Activated CD4-positive, alpha-beta memory T cell treated with anti-CD3 and anti-CD28 coated beads for 36 hours (primary cell): ENCODE measurements around the gene EVI5. TPM values are rescaled to one million over a fixed set of nuclear protein-coding genes. Genes with fewer than 3 reads are reported as not detected.

Experiments
- CTCF ChIA-PET: fragments of 350-600 bp; sonication (Branson Sonifier 250); formaldehyde crosslinking; loops from one replicate; lab custom pipeline; 2021; ENCODE audit warnings: antibody characterized with exemption, inconsistent platforms; lab: Charles Lee
- POLR2A ChIA-PET: fragments of 350-600 bp; sonication (Branson Sonifier 250); formaldehyde crosslinking; loops from one replicate; lab custom pipeline; 2021; ENCODE audit warnings: antibody characterized with exemption; lab: Charles Lee
- DNase-seq: peaks from one replicate; pipeline ENCODE4 v3.0.0-alpha.2; 2020
- H3K27ac Mint-ChIP-seq: one replicate; pipeline ENCODE4 v1.8.0; 2021; ENCODE audit warnings: mixed read lengths
- H3K27me3 Mint-ChIP-seq: one replicate; pipeline ENCODE4 v1.8.0; 2021; ENCODE audit warnings: mixed read lengths
- H3K36me3 Mint-ChIP-seq: one replicate; pipeline ENCODE4 v1.8.0; 2021; ENCODE audit warnings: mixed read lengths
- H3K4me1 Mint-ChIP-seq: one replicate; pipeline ENCODE4 v1.8.0; 2021; ENCODE audit warnings: low read depth, mixed read lengths
- H3K4me3 Mint-ChIP-seq: one replicate; pipeline ENCODE4 v1.8.0; 2021; ENCODE audit warnings: mild to moderate bottlenecking, mixed read lengths
- H3K9me3 Mint-ChIP-seq: one replicate; pipeline ENCODE4 v1.8.0; 2021; ENCODE audit warnings: mixed read lengths
- intact Hi-C: fragments of 100-400 bp; cut with micrococcal nuclease; formaldehyde crosslinking; loops from one replicate; pipeline ENCODE4 v1.15.1; 2023
- total RNA-seq, 2 experiments: library from RNA; stranded (reverse); gene quantifications; one replicate each; pipeline ENCODE4 v1.2.3, GENCODE V29; 2021

EVI5 gene
- 10 to 100 TPM; 36.0 to 37.2 TPM for total RNA-seq

DNA sequence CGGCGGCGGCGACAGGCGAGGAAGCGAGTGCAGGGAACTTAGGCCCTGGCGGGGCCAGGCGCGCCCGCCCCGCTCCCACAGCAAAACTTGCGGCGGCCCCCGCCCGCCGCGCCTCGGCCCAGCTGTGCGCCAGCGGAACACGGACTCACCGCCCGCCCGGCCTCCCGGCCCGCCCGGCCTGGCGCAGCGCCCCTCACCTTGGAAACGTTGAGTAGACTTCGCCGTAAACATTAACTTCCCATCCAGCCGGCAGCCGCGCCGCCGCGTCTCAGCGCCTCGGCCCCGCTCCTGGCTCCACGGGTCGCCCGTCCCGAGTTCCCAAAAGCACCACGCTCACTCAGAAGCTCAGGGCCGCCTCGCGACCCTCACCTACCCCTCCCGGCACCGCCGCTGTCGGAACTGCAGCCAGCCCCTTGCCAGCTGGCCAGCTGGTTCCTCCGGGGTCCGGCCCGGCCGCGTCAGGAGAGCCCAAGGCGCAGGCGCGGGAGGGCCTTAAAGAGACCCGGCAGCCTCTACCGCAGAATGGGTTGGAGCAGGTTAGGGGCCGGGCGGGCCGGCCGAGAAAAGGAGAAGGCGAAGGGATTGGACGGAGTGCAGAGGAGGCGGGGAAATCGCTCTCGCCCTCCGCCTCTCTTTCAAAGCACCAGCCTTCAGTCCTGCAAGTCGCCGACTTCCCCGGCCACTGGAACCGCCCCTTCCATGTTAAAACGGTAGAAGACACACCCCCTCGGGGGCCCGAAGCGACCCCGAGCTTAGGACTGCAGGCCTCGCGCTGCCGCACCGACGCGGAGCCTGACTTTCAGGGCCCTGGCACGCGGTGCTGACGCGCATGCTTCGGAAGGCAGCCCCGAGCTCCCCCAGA is at the start of gene EVI5:
TSS of gene EVI5 (minus strand) at position 470 of the 862 bp plus-strand sequence. CDS start 48,562 bp downstream, outside the sequence.
- POLR2A ChIA-PET: no interaction called here
- peak within 1 kb of the TSS; percentile 71 for H3K4me3 Mint-ChIP-seq
- CTCF ChIA-PET: interaction anchor here (0.5 to 1.9 kb wide), 4 partner anchors 10 to 680 kb away, joined by 3 to 8 read pairs (median 4); no protein-coding TSS in a partner anchor
- intact Hi-C loops: loop anchor here (1.0 kb wide), 1 partner anchor 47 kb away; the partner anchor contains the start of gene RPL5
- peaks cover 2% of the 10 kb centered on the region for H3K36me3 Mint-ChIP-seq
- H3K9me3 Mint-ChIP-seq: no peaks in the 10 kb centered on the region
- H3K27me3 Mint-ChIP-seq: peaks cover 44% of the 10 kb centered on the region
- DNase-seq: peak; percentile 70
- peaks cover 13% of the 10 kb centered on the region for H3K4me1 Mint-ChIP-seq
- no peak within 1 kb of the TSS for H3K27ac Mint-ChIP-seq

DNA sequence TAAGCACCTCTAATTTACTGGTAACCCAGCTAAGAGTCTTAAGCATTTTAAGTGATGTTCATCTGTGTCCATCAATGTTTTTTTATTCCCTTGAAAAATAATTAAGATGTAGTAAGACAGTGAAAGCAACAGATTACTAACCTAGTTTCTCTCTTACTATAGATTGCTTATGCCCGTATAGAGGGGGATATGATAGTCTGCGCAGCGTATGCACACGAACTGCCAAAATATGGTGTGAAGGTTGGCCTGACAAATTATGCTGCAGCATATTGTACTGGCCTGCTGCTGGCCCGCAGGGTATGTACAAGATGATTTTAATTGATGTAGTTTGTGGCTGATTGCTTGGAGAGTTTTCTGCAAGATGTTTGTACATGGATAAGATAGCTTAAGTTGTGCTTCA is 49.7 kb upstream of the EVI5 start:
- POLR2A ChIA-PET: interaction anchor here (0.7 to 1.3 kb wide), 4 partner anchors 8 to 248 kb away, joined by 3 to 5 read pairs (median 3); partner anchors contain the start of gene DIPK1A
- H3K4me1 Mint-ChIP-seq: peaks cover 65% of the 10 kb centered on the region
- peaks cover 79% of the 10 kb centered on the region for H3K36me3 Mint-ChIP-seq
- H3K27ac Mint-ChIP-seq: peak overlapping the region; percentile 95
- H3K27me3 Mint-ChIP-seq: peaks cover 3% of the 10 kb centered on the region
- DNase-seq: no peak
- intact Hi-C loops: loop anchor here (5.0 to 10.0 kb wide), 4 partner anchors 250 to 1043 kb away; partner anchors contain the start of genes DNTTIP2, DR1 and GFI1
- H3K4me3 Mint-ChIP-seq: peak overlapping the region; percentile 100
- CTCF ChIA-PET: interaction anchor here (0.7 to 1.6 kb wide), 5 partner anchors 86 to 160 kb away, joined by 3 to 4 read pairs (median 3); partner anchors contain the start of gene DIPK1A
- H3K9me3 Mint-ChIP-seq: no peaks in the 10 kb centered on the region

DNA sequence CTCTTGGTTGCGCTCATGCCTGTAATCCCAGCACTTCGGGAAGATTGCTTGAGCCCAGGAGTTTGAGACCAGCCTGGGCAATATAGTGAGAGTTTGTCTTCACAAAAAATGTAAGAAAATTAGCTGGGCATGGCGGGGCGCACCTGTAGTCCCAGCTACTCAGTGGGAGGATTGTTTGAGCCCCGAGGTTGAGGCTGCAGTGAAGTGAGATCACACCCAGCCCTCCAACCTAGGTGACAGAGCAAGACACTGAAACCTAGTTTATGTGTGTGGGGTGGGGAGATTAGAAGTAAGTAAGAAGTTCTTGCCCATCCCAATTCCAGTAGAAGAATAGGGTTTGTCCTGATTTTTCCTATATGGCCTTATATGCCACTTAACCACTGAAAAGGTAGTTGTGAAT is 48.9 kb upstream of the EVI5 start:
- Mint-ChIP-seq H3K27ac (peak overlapping the region; percentile 95), H3K4me1 (peaks cover 58% of the 10 kb centered on the region), H3K27me3 (peaks cover 3% of the 10 kb centered on the region), H3K36me3 (peaks cover 71% of the 10 kb centered on the region), H3K9me3 (no peaks in the 10 kb centered on the region), H3K4me3 (peak overlapping the region; percentile 100)
- POLR2A ChIA-PET: interaction anchor here (0.7 to 1.3 kb wide), 2 partner anchors 9 to 127 kb away, joined by 3 to 5 read pairs; no protein-coding TSS in a partner anchor
- CTCF ChIA-PET: interaction anchor here (0.6 to 1.6 kb wide), 5 partner anchors 85 to 1856 kb away, joined by 3 to 4 read pairs (median 3); no protein-coding TSS in a partner anchor
- DNase-seq: peak; percentile 37
- intact Hi-C loops: loop anchor here (5.0 to 10.0 kb wide), 4 partner anchors 249 to 1043 kb away; partner anchors contain the start of genes DNTTIP2, DR1 and GFI1

DNA sequence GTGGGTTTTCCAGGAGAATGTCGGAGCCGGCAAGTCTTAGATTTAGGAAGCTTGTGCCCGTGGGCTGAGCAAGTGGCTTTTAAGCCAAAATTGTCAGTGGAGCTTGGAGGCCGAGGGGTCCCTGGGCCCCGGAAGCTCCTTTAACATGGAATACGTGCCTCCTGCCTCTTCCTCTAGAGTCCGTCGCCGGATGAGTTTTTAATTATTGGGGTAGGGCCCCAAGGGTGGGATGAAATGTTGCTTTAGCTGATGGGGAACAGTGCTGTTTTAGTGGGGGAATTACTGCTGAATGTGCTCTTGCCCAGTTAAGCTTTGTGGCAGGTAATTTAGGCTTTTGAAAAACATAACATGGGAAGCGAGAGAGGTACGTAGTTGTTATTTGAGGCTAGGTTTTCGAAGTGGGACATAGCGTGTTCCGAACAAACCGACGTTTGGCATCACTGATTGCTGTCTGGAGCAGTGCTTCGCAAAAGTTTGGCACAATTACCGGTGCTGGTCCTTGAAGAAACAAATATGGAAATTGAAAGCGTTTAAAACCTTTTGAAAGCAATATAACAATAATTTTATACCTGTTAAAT is 47.7 kb upstream of the EVI5 start:
- H3K27ac Mint-ChIP-seq: peak overlapping the region; percentile 95
- POLR2A ChIA-PET: interaction anchor here (0.6 to 2.1 kb wide), 14 partner anchors 10 to 533 kb away, joined by 3 to 29 read pairs (median 6); partner anchors contain the start of genes DIPK1A, GFI1 and MTF2
- peaks cover 59% of the 10 kb centered on the region for H3K36me3 Mint-ChIP-seq
- peaks cover 3% of the 10 kb centered on the region for H3K27me3 Mint-ChIP-seq
- no peak for DNase-seq
- H3K4me1 Mint-ChIP-seq: peaks cover 46% of the 10 kb centered on the region
- no peaks in the 10 kb centered on the region for H3K9me3 Mint-ChIP-seq
- intact Hi-C loops: loop anchor here (1.0 to 10.0 kb wide), 8 partner anchors 48 to 1045 kb away; partner anchors contain the start of genes DNTTIP2, DR1, GFI1 and GLMN
- CTCF ChIA-PET: interaction anchor here (0.7 to 2.4 kb wide), 19 partner anchors 10 to 522 kb away, joined by 3 to 21 read pairs (median 4); partner anchors contain the start of genes DIPK1A and GFI1
- H3K4me3 Mint-ChIP-seq: peak overlapping the region; percentile 100

DNA sequence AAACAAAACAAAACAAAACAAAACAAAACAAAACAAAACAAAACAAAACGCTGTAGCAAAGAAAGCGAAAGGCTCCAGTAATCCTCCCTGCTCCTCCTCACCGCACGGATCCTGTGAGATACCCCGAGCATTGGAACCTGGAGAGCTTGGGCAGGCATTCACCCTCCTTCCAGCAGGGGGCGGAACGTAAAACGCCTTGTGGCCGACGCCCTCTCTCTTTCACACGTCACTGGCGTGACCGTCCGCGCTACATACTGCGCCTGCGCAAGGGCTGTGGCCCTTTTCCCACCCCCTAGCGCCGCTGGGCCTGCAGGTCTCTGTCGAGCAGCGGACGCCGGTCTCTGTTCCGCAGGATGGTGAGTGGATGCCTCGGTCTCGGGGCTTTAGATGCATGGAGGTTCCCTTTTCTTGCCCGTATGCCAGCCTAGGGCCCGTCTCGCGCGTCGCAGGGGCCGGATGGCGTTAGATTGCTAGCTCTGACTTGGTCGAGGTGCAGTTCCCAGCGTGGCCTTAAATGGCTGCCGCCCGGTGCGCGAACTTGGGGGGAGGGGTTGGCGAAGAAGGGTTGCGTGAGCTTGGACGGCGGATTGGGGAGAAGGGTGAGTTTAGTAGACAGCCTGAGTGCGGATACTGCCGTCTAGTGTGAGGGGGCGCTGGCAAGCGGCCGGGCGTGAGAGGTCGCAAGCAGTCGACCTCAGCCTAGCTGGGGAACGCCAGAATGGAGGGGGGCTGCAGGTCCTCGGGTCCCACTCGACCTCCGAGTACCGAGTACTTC is 47.0 kb upstream of the EVI5 start, which contains the start of gene RPL5:
TSS of gene RPL5 (plus strand) at position 279 of the 775 bp plus-strand sequence. CDS start at position 354, 75 bp downstream.
- peak within 1 kb of the TSS; percentile 100 for H3K4me3 Mint-ChIP-seq
- H3K36me3 Mint-ChIP-seq: peaks cover 53% of the 10 kb centered on the region
- H3K27ac Mint-ChIP-seq: peak within 1 kb of the TSS; percentile 95
- H3K4me1 Mint-ChIP-seq: peaks cover 39% of the 10 kb centered on the region
- ChIA-PET POLR2A (interaction anchor here (0.6 to 2.1 kb wide), 17 partner anchors 11 to 533 kb away, joined by 3 to 29 read pairs (median 5); partner anchors contain the start of genes DIPK1A, GFI1 and MTF2), CTCF (interaction anchor here (0.7 to 2.4 kb wide), 24 partner anchors 11 to 522 kb away, joined by 3 to 21 read pairs (median 4); partner anchors contain the start of genes DIPK1A and GFI1)
- no peaks in the 10 kb centered on the region for H3K9me3 Mint-ChIP-seq
- intact Hi-C loops: loop anchor here (1.0 to 10.0 kb wide), 9 partner anchors 48 to 1045 kb away; partner anchors contain the start of genes CCDC18, DNTTIP2, DR1 and GFI1
- DNase-seq: peak; percentile 98
- peaks cover 3% of the 10 kb centered on the region for H3K27me3 Mint-ChIP-seq

DNA sequence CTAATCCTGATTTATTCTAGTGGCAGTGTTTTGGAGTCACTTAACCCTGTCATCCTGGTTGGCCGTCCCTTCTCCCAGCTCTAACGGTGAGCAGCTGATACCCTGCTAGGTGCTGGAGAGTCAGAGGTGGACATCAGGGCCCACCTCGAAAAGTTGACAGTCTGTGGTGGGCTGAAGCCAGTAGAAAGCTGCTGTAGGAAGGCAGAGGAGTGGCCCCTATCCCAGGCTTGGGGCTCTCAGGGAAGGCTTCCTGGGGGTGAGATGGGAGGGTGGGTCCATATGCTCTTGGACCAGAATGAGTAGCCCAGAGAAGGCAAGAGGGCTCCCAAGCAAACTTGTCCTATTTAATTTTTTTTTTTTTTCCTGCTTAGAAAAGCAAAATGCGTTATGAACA is 46.5 kb upstream of the EVI5 start:
- no peak overlapping the region for H3K27ac Mint-ChIP-seq
- peaks cover 34% of the 10 kb centered on the region for H3K4me1 Mint-ChIP-seq
- peak overlapping the region; percentile 100 for H3K4me3 Mint-ChIP-seq
- peaks cover 47% of the 10 kb centered on the region for H3K36me3 Mint-ChIP-seq
- CTCF ChIA-PET: interaction anchor here (0.7 to 2.4 kb wide), 18 partner anchors 11 to 231 kb away, joined by 3 to 21 read pairs (median 6); partner anchors contain the start of gene DIPK1A
- POLR2A ChIA-PET: interaction anchor here (0.6 to 2.1 kb wide), 13 partner anchors 12 to 532 kb away, joined by 3 to 29 read pairs (median 7); partner anchors contain the start of genes DIPK1A, GFI1 and MTF2
- H3K9me3 Mint-ChIP-seq: no peaks in the 10 kb centered on the region
- DNase-seq: no peak
- peaks cover 3% of the 10 kb centered on the region for H3K27me3 Mint-ChIP-seq
- intact Hi-C loops: loop anchor here (1.0 to 10.0 kb wide), 5 partner anchors 247 to 1046 kb away; partner anchors contain the start of genes CCDC18, DNTTIP2, DR1 and GFI1

DNA sequence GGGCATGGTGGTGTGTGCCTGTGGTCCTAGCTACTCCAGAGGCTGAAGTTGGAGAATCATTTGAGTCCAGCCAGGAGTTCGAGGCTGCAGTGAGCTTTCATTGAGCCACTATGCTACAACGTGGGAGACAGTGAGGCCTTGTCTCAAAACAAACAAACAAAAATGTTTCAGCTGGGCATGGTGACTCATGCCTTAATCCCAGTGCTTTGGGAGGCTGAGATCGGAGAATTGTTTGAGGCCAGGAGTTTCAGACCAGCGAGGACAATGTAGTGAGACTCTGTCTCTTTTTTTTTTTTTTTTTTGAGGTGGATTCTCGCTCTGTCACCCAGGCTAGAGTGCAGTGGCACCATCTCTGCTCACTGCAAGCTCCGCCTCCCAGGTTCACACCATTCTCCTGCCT is 41.9 kb upstream of the EVI5 start:
- no peak overlapping the region for H3K4me3 Mint-ChIP-seq
- H3K4me1 Mint-ChIP-seq: no peaks in the 10 kb centered on the region
- ChIA-PET POLR2A (no interaction called here), CTCF (interaction anchor here (2.3 kb wide), 1 partner anchor 167 kb away, joined by 4 read pairs; no protein-coding TSS in a partner anchor)
- peaks cover under 1% of the 10 kb centered on the region for H3K27me3 Mint-ChIP-seq
- H3K9me3 Mint-ChIP-seq: no peaks in the 10 kb centered on the region
- no peak overlapping the region for H3K27ac Mint-ChIP-seq
- intact Hi-C loops: no loop called here
- peaks cover under 1% of the 10 kb centered on the region for H3K36me3 Mint-ChIP-seq
- no peak for DNase-seq

DNA sequence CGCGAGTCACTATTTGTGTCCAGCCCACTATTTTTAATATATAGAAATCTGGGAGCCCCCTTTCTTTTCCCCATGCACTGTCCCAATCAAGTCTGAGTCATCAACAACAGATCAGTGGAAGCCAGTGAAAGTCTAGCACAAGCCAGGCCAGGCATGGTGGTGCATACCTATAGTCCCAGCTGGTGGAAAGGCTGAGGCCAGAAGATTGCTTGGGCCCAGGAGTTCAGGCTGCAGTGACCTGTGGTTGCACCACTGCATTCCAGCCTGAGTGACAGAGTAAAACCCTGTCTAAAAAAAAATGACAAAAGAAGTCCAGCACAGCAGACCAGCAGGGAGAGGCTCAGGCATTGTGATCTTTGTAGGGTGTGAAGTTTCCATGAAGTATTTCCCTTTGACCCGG is 38.0 kb upstream of the EVI5 start:
- POLR2A ChIA-PET: no interaction called here
- intact Hi-C loops: no loop called here
- H3K4me1 Mint-ChIP-seq: no peaks in the 10 kb centered on the region

DNA sequence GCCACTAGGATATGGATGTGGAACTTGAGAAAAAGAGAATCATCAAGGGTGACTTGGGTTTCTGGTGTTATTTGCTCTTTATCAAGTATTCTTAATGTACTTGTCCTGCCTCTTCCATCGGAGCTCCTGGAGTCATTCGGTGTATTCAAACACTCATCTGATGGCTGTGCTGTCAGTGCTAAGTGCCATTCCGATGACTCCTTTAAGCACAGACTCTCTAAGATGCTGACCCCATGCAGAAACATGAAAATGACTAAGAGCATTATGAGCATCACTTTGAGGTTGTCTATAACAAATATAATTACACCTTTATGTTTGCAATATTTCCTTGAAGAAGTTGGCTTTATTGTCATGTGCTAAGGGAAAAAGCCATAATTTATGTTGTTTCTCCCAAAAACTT is 35.6 kb upstream of the EVI5 start:
- DNase-seq: no peak
- CTCF ChIA-PET: interaction anchor here (0.9 to 7.2 kb wide), 3 partner anchors 12 to 824 kb away, joined by 3 to 157 read pairs (median 3); no protein-coding TSS in a partner anchor
- H3K4me3 Mint-ChIP-seq: no peak overlapping the region
- no peaks in the 10 kb centered on the region for H3K9me3 Mint-ChIP-seq
- H3K27me3 Mint-ChIP-seq: peaks cover 8% of the 10 kb centered on the region
- H3K36me3 Mint-ChIP-seq: no peaks in the 10 kb centered on the region
- no peak overlapping the region for H3K27ac Mint-ChIP-seq
- POLR2A ChIA-PET: no interaction called here
- intact Hi-C loops: no loop called here
- no peaks in the 10 kb centered on the region for H3K4me1 Mint-ChIP-seq

More for the DNA sequence above, 38.0 kb upstream of the EVI5 start:
- DNase-seq: no peak
- Mint-ChIP-seq H3K36me3 (no peaks in the 10 kb centered on the region), H3K4me3 (no peak overlapping the region), H3K27ac (no peak overlapping the region), H3K27me3 (peaks cover 4% of the 10 kb centered on the region), H3K9me3 (no peaks in the 10 kb centered on the region)
- CTCF ChIA-PET: no interaction called here

DNA sequence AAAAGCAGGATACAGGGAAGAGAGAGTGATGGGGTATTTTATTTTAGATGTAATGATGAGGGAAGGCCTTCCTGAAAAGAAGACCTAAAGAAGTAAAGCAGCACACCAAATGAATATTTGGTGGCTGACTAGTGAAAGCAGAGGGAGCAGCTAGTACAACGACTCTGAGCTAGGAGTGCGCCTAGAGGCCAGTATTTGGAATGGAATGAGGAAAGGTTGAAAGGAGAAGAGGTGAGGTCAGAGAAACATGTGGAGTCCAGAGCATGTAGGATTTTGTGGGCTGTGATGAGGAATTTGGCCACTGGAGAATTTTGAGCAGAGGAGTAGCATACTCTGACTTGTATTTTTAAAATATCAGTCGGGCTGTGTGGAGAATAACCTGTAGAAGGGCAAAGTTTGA is 35.1 kb upstream of the EVI5 start:
- no peaks in the 10 kb centered on the region for H3K9me3 Mint-ChIP-seq
- intact Hi-C loops: no loop called here
- peaks cover 8% of the 10 kb centered on the region for H3K27me3 Mint-ChIP-seq
- no peak overlapping the region for H3K4me3 Mint-ChIP-seq
- DNase-seq: no peak
- ChIA-PET POLR2A (no interaction called here), CTCF (interaction anchor here (1.0 to 7.2 kb wide), 3 partner anchors 12 to 823 kb away, joined by 3 to 157 read pairs (median 16); partner anchors contain the start of gene RPL5)
- no peaks in the 10 kb centered on the region for H3K4me1 Mint-ChIP-seq
- no peaks in the 10 kb centered on the region for H3K36me3 Mint-ChIP-seq
- no peak overlapping the region for H3K27ac Mint-ChIP-seq
